Measurements from ENCODE around the gene OR13H1. TPM values are rescaled to one million over a fixed set of nuclear protein-coding genes. Genes with fewer than 3 reads are reported as not detected.

The OR13H1 gene
- total RNA-seq, 1 donor from 2014 or later, result not detected

DNA sequence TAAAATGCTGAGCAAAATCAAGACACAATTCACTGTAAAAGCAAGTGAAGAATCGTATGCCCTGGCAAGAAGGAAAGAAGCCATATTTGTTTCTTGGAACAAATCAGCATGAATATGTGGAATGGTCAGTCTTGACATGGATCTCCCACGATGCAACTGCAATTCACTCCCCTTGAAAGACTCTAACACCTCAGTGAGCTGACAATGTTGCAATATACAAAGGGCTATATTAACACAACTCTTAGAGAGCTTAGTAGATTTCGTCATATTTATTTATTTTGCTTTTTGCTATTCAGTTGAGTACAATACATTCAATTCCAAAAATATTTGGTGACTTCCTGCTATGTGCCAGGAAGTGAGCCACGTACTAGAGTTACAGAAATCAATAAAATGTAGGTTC is 14.7 kb downstream of the OR13H1 start:
- Histone ChIP-seq H3K9me3 (no peaks in the 10 kb centered on the region), H3K36me3 (no peaks in the 10 kb centered on the region), H3K27ac (no peak overlapping the region), H3K27me3 (no peaks in the 10 kb centered on the region), H3K4me3 (no peak overlapping the region), H3K4me1 (no peaks in the 10 kb centered on the region)
- intact Hi-C loops (cut with DNase I), result no loop called here
- ATAC-seq, result peak; percentile 35
- DNase-seq, result no peak
- TF ChIP-seq, protein P1, sequence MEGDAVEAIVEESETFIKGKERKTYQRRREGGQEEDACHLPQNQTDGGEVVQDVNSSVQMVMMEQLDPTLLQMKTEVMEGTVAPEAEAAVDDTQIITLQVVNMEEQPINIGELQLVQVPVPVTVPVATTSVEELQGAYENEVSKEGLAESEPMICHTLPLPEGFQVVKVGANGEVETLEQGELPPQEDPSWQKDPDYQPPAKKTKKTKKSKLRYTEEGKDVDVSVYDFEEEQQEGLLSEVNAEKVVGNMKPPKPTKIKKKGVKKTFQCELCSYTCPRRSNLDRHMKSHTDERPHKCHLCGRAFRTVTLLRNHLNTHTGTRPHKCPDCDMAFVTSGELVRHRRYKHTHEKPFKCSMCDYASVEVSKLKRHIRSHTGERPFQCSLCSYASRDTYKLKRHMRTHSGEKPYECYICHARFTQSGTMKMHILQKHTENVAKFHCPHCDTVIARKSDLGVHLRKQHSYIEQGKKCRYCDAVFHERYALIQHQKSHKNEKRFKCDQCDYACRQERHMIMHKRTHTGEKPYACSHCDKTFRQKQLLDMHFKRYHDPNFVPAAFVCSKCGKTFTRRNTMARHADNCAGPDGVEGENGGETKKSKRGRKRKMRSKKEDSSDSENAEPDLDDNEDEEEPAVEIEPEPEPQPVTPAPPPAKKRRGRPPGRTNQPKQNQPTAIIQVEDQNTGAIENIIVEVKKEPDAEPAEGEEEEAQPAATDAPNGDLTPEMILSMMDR (IDR thresholded peaks at IDR 0.05), result no peak

DNA sequence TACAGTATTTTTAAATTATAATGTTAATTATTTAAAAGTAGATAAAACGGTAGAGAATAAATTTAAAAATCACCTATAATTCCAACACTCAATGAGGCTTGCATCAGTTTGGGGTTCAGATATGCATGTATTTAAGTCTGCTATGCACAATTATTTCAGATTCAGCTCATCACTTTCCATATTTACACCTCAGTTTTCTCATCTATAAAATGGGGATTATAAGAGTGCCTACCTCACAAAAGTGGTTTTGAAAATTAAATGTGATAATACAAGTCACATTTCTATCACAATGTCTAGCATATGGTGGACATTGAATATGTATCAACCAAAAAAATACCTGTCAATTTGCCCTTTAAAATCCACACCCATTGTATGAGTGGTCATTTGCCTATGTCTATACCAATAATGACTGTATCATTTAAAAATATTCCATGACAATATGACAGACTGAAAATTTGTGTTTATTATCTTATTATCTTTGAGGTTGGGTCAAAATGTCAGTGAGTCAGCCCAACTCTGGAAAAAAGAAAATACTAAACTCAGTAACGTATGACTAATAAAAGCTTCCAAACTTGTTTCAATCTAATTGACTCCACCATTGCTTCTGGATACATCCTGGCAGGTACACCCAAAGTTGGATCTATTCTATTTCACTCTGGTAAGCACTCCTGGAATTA is 20.8 kb downstream of the OR13H1 start:
- H3K9me3 ChIP-seq, result no peaks in the 10 kb centered on the region
- TF ChIP-seq, protein P1 (IDR thresholded peaks at IDR 0.05), result no peak
- DNase-seq (no peak), ATAC-seq (no peak)
- H3K4me1 ChIP-seq, result no peaks in the 10 kb centered on the region
- no peaks in the 10 kb centered on the region for H3K27me3 ChIP-seq
- intact Hi-C loops (cut with DNase I), result no loop called here
- no peaks in the 10 kb centered on the region for H3K36me3 ChIP-seq
- no peak overlapping the region for H3K27ac ChIP-seq
- no peak overlapping the region for H3K4me3 ChIP-seq

DNA sequence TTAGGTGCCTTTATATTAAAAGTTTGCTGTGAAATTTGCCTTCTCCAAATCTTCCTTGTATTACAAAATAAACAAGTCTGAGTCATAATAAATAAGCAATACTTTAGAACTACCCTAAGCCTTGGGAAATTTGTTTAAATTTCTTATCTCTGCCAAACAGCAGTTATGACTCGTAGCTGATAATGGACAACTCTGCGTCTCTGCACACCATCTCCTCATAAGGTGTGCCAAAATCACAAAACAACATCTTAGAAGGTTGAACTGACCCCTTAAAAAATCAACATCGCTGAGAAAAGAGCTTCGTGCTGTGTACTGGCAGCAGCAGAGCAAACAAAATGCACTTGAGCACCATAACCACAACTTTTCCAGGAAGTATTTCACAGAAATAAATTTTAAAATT is 22.0 kb downstream of the OR13H1 start:
- Histone ChIP-seq H3K36me3 (no peaks in the 10 kb centered on the region), H3K27ac (no peak overlapping the region), H3K4me1 (no peaks in the 10 kb centered on the region), H3K9me3 (no peaks in the 10 kb centered on the region), H3K4me3 (no peak overlapping the region), H3K27me3 (no peaks in the 10 kb centered on the region)
- TF ChIP-seq, protein P1 (IDR thresholded peaks at IDR 0.05), result no peak
- no peak for ATAC-seq
- DNase-seq, result no peak
- intact Hi-C loops (cut with DNase I), result no loop called here

DNA sequence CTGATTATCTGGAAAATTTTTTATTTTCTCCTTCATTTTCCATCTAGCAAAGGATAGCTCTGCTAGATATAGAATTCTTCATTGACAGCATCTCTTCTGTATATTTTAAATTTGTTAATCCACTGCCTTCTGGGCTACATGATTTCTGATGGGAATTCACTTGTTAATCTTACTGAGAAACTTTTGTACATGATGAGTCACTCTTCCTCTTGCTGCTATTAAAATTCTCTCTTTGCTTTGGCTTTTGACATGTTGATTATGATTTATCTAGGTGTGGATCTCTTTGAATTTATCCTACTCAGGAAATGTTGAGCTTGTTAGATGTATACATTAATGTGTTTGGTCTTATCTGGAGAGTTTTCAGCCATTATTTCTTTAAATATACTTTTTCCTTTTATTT is 27.5 kb downstream of the OR13H1 start:
- TF ChIP-seq, protein P1 (IDR thresholded peaks at IDR 0.05), result no peak
- intact Hi-C loops (cut with DNase I), result no loop called here

DNA sequence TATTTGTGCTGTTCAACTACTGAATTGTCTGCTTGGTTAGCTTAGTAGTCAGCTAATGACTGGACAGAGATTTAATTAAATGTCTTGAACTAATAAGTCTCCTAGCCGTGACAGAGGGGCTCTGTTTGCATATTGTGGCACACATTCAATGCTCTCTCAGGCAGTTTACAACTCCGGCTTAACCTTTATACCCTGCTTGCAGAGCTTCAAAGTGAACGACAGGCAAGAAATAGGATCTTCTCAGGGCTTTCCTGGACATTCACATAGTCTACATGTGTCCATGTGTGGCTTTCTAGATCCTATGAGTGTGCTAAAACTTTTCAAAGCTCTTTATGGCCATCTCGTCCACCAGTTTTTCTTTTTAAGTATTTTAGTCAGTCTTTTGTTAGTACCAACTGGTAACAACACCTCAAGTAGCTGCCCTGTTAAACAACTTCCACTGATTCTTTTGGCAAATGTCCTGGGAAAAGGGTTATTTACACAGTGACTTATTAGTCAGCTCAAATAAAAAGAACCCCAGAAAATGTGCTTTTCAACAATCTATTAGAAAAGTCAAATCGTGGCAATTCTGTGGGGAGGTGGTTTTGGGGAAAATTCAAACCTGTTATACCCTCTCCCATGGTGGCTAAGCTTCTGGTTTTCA is 28.6 kb downstream of the OR13H1 start:
- Histone ChIP-seq H3K27me3 (no peaks in the 10 kb centered on the region), H3K36me3 (no peaks in the 10 kb centered on the region), H3K27ac (no peak overlapping the region), H3K9me3 (no peaks in the 10 kb centered on the region), H3K4me3 (no peak overlapping the region), H3K4me1 (no peaks in the 10 kb centered on the region)
- TF ChIP-seq, protein P1 (IDR thresholded peaks at IDR 0.05), result no peak
- intact Hi-C loops (cut with DNase I), result no loop called here
- ATAC-seq (no peak), DNase-seq (no peak)

More for the DNA sequence above, 27.5 kb downstream of the OR13H1 start:
- Histone ChIP-seq H3K36me3 (no peaks in the 10 kb centered on the region), H3K4me3 (no peak overlapping the region), H3K4me1 (no peaks in the 10 kb centered on the region), H3K9me3 (no peaks in the 10 kb centered on the region), H3K27ac (no peak overlapping the region), H3K27me3 (no peaks in the 10 kb centered on the region)
- ATAC-seq (no peak), DNase-seq (no peak)
